Fibroblast of skin of right biceps (primary cell): ENCODE data around the gene ANKDD1A.

Experiments used
- DNase-seq: peaks from one replicate; pipeline ENCODE4 v3.0.0-alpha.2; 2013

ANKDD1A gene

GRCh38 chr15:64911311-64912186, at the start of gene ANKDD1A:
Gene ANKDD1A, plus strand, starts transcription at chr15:64911902. Its CDS starts 29 bp downstream, at chr15:64911931.
- DNase-seq = peak; percentile 57

GRCh38 chr15:64861960-64862359, 49.7 kb upstream of the ANKDD1A start:
- DNase-seq = no peak

- no peak for DNase-seq
These were observed 49.3 kb upstream of the ANKDD1A start for GRCh38 chr15:64862408-64862807.

- no peak for DNase-seq
These were observed 47.6 kb upstream of the ANKDD1A start for GRCh38 chr15:64864068-64864467.

- no peak for DNase-seq
These were observed 46.3 kb upstream of the ANKDD1A start for GRCh38 chr15:64865126-64865997.

GRCh38 chr15:64865998-64866520, 45.6 kb upstream of the ANKDD1A start:
- DNase-seq = peak; percentile 92

- no peak for DNase-seq
These were observed 42.2 kb upstream of the ANKDD1A start for GRCh38 chr15:64869501-64869900.

- no peak for DNase-seq
These were observed 41.3 kb upstream of the ANKDD1A start for GRCh38 chr15:64870353-64870752.

GRCh38 chr15:64875641-64876223, 36.0 kb upstream of the ANKDD1A start:
- no peak for DNase-seq

GRCh38 chr15:64877435-64877834, 34.3 kb upstream of the ANKDD1A start:
- DNase-seq = no peak

- DNase-seq = no peak
These were observed 33.0 kb upstream of the ANKDD1A start for GRCh38 chr15:64878705-64879104.

- no peak for DNase-seq
These were observed 28.6 kb upstream of the ANKDD1A start for GRCh38 chr15:64883100-64883581.

GRCh38 chr15:64883997-64884511, 27.6 kb upstream of the ANKDD1A start:
- DNase-seq = peak; percentile 87

- no peak for DNase-seq
These were observed 27.0 kb upstream of the ANKDD1A start for GRCh38 chr15:64884679-64885078.

GRCh38 chr15:64888336-64888735, 23.4 kb upstream of the ANKDD1A start:
- no peak for DNase-seq

- no peak for DNase-seq
These were observed 20.1 kb upstream of the ANKDD1A start for GRCh38 chr15:64891561-64891960.

GRCh38 chr15:64892847-64893403, 18.8 kb upstream of the ANKDD1A start:
- no peak for DNase-seq

GRCh38 chr15:64893481-64894394, 18.0 kb upstream of the ANKDD1A start:
- DNase-seq = peak; percentile 99

GRCh38 chr15:64894395-64895056, 17.2 kb upstream of the ANKDD1A start:
- no peak for DNase-seq

- DNase-seq = no peak
These were observed 16.2 kb upstream of the ANKDD1A start for GRCh38 chr15:64895285-64896065.
